ENCODE data around the gene TEC. TPM values are rescaled to one million over a fixed set of nuclear protein-coding genes. Genes with fewer than 3 reads are reported as not detected.

The TEC gene
- total RNA-seq, 4 donors from 2014 or later: 3.6 to 12.7 (median 3.9) TPM

DNA sequence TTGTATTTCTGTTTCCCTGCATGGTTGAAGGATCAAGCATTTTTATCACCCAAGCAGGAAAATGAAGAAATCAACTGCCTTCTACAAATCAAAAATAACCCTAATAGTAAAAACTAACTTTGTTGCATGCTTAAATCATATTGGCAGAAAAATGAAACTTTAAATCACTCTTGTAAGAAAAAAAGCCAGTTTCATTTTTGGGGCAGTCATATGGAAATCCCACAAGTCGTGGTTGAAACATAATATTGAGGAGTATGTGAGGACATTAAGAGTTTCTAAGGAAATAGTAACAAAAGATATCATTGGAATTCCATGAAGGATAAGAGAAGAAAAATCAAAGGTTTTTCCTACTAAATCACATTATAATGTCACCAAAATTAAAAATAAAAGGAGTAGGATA lies 8.4 kb downstream of the TEC start:
- H3K27me3 ChIP-seq: no peaks in the 10 kb centered on the region
- H3K9me3 ChIP-seq: no peaks in the 10 kb centered on the region
- H3K27ac ChIP-seq: no peak overlapping the region
- TF ChIP-seq CTCF (IDR thresholded peaks at IDR 0.05) (no peak), POLR2A (IDR thresholded peaks at IDR 0.05) (no peak)
- DNase-seq: no peak
- H3K36me3 ChIP-seq: no peaks in the 10 kb centered on the region
- intact Hi-C loops (cut with DNase I): no loop called here
- WGBS, 2 donors: 8 to 17% methylated on average over 1 of the region's 1 CpG
- H3K4me3 ChIP-seq (replicated peaks in 1 of 3): no peak overlapping the region
- no peaks in the 10 kb centered on the region for H3K4me1 ChIP-seq

GRCh38 chr4:48259748-48260147 lies 9.9 kb downstream of the TEC start:
- Histone ChIP-seq H3K27ac (no peak overlapping the region), H3K36me3 (no peaks in the 10 kb centered on the region), H3K9me3 (no peaks in the 10 kb centered on the region), H3K27me3 (no peaks in the 10 kb centered on the region), H3K4me3 (replicated peaks in 1 of 3) (no peak overlapping the region), H3K4me1 (peaks cover 6 to 12% of the 10 kb centered on the region in 2 donors)
- 89 to 93% methylated on average over 1 of the region's 1 CpG for WGBS, 2 donors
- TF ChIP-seq CTCF (IDR thresholded peaks at IDR 0.05) (no peak), POLR2A (IDR thresholded peaks at IDR 0.05) (no peak)
- DNase-seq: no peak
- intact Hi-C loops (cut with DNase I): no loop called here

DNA sequence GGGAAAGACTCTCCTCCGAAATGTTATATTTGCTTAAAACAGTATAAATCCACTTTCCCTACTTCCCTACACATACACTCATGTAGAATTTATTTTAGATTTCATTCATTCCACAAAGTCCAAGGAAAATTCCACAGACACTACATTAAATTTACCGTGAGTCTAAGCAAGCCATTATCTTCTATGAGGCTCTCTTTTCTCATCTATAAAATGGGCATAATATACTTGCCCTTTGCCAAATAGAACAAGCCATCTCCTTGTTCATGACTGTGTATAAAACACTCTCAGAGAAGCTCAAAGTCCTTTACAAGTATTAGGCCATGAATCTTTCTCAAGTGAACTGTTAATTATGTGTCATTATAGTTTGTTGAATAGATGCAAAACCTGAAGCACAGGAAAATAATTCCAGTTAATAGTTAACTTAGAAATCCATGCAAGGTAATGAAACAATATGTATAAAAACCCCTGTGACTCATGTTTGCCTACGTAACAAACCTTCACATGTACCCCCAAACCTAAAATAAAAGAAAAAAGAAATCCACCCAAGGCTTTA lies 10.7 kb downstream of the TEC start:
- no peaks in the 10 kb centered on the region for H3K27me3 ChIP-seq
- TF ChIP-seq POLR2A (IDR thresholded peaks at IDR 0.05): no peak
- TF ChIP-seq CTCF (IDR thresholded peaks at IDR 0.05): no peak
- H3K36me3 ChIP-seq: no peaks in the 10 kb centered on the region
- no peak overlapping the region for H3K27ac ChIP-seq
- 95 to 98% methylated on average over 3 of the region's 3 CpGs for WGBS, 2 donors
- no peaks in the 10 kb centered on the region for H3K9me3 ChIP-seq
- peaks cover 14 to 20% of the 10 kb centered on the region in 2 donors for H3K4me1 ChIP-seq
- no peak for DNase-seq
- H3K4me3 ChIP-seq (replicated peaks in 1 of 3): no peak overlapping the region
- intact Hi-C loops (cut with DNase I): no loop called here

DNA sequence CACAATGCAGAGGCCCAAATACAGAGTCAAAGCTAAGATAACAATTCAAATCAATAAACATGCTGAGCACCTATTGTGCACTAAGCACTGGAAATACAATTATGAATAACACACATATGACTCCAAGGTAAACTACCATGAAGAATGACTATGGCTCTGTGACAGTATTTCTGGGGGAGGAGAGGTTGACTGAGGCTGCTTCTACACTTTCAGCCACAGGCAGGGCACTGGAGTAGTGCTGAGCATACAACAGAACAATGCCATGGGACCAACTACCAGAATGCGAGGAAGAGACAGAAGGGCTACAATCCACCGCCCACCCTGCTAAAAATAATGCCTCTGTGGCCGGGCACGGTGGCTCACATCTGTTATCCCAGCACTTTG lies 13.7 kb downstream of the TEC start:
- 79 to 96% methylated on average over 3 to 4 of the region's 4 CpGs for WGBS, 2 donors
- H3K4me1 ChIP-seq: peaks cover 15 to 21% of the 10 kb centered on the region in 2 donors
- H3K4me3 ChIP-seq (replicated peaks in 1 of 3): no peak overlapping the region
- no peaks in the 10 kb centered on the region for H3K36me3 ChIP-seq
- intact Hi-C loops (cut with DNase I): no loop called here
- no peak for DNase-seq
- H3K9me3 ChIP-seq: no peaks in the 10 kb centered on the region
- H3K27me3 ChIP-seq: no peaks in the 10 kb centered on the region
- H3K27ac ChIP-seq: no peak overlapping the region
- no peak for TF ChIP-seq POLR2A (IDR thresholded peaks at IDR 0.05)
- TF ChIP-seq CTCF (IDR thresholded peaks at IDR 0.05): no peak

DNA sequence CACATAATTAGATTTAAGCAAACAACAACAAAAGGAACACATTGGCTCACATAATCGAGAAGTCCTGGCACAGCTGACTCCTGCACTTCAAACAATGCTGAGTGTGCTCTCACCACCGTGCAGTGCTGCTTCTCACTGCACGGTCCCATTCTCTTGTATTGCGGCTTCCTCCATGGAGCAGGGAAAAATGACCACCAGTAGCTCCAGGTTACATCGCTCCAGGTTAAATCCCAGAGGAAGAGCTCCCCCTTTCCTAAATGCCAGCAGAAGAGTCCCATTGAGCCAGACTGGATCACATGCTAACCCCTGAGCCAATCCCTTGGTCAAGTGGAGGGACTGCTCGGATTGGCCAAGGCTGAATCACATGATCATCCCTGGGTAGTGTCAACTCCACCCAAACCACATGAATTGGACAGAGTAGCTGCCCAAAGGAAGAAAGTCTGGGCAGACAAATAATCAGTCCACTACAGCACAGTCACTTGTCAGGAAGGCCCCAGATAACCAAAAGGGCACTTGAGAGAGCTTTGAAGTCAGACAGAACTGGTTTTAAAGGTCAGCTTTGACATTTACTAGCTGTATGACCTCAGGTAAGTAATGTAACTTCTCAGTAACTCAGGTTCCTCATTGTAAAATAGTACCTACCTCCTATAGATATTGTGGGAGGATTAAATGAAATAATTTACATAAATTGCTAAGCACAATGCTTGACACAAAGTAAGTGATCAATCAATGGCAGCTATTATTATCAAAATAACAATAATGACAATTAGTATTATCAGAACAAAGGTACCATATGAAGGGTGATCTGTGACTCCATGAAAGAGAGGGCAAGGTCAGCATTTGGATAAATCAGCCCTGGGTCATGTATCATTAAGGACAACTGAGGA lies 14.3 kb downstream of the TEC start:
- no peak for DNase-seq
- WGBS, 2 donors: 60 to 65% methylated on average over 6 of the region's 6 CpGs
- Histone ChIP-seq H3K4me3 (replicated peaks in 1 of 3) (no peak overlapping the region), H3K36me3 (no peaks in the 10 kb centered on the region), H3K27me3 (no peaks in the 10 kb centered on the region), H3K27ac (no peak overlapping the region), H3K4me1 (peaks cover 15 to 21% of the 10 kb centered on the region in 2 donors), H3K9me3 (no peaks in the 10 kb centered on the region)
- intact Hi-C loops (cut with DNase I): no loop called here
- no peak for TF ChIP-seq CTCF (IDR thresholded peaks at IDR 0.05)
- no peak for TF ChIP-seq POLR2A (IDR thresholded peaks at IDR 0.05)

Measured in thyroid gland (tissue), 4 donors.